K562 (cell line): ENCODE results near the gene SVIL. TPM values are rescaled to one million over a fixed set of nuclear protein-coding genes. Genes with fewer than 3 reads are reported as not detected.

Experiments
- ATAC-seq: fragments of 200-7000 bp; cut with Tn5 transposase; 3 replicates; pipeline ENCODE4 v1.9.1; 2020; ENCODE audit warnings: moderate library complexity
- BruUV-seq: library from RNA; stranded (reverse); fragments of 400-500 nt; replicated peaks from 2 replicates; lab custom pipeline; 2021; lab: Mats Ljungman, UMichigan
- CTCF ChIA-PET: fragments of 300-600 bp; formaldehyde crosslinking; extraction: SDS; loops from one replicate; lab custom pipeline; 2021; ENCODE audit warnings: low intra/inter-chr PET ratio; lab: Yijun Ruan, JAX
- POLR2A ChIA-PET: fragments of 300-600, 350-650 bp; sonication (Branson Sonifier 250); formaldehyde crosslinking; extraction: SDS; loops from one replicate; lab custom pipeline; 2021; ENCODE audit warnings: antibody characterized with exemption, inconsistent platforms; lab: Yijun Ruan, JAX
- DNase-seq, 4 experiments: peaks; one replicate each; pipeline versions ENCODE4 v3.0.0 to v3.0.0-alpha.2; 2011 to 2018; ENCODE audit warnings: low spot score in 3 of 4, mixed read lengths in 3 of 4; ENCODE audit errors: extremely low read depth in 1 of 4
- FAIRE-seq: peaks from 2 replicates; lab custom pipeline; 2011; peaks lifted over from hg19 to GRCh38; lab: Jason Lieb, UNC
- H2AFZ ChIP-seq: 2 replicates; pipeline ENCODE4 v1.6.0; 2011; ENCODE audit warnings: low read depth, low read length, control low read depth, inconsistent platforms
- H3K27ac ChIP-seq: fragments of 200-600 bp; 3 replicates; pipeline ENCODE4 v1.8.0; 2011; ENCODE audit warnings: low read depth, mild to moderate bottlenecking, control low read depth, inconsistent platforms, low read length, moderate library complexity, mixed read lengths; ENCODE audit errors: extremely low read depth
- H3K27me3 ChIP-seq, 2 experiments: fragments of 300-600 bp in 1 of 2; 2 replicates in 1 of 2; 3 replicates in 1 of 2; pipeline versions ENCODE4 v1.6.0 to v1.8.0; 2011; ENCODE audit warnings: inconsistent platforms in 2 of 2, low read length in 2 of 2, mild to moderate bottlenecking in 1 of 2, mixed read lengths in 1 of 2, moderate library complexity in 1 of 2; ENCODE audit not compliant: control insufficient read depth in 2 of 2, insufficient read depth in 2 of 2
- H3K36me3 ChIP-seq: fragments of 300-600 bp; 3 replicates; pipeline ENCODE4 v1.8.0; 2011; ENCODE audit warnings: mild to moderate bottlenecking, low read length, inconsistent platforms; ENCODE audit not compliant: control insufficient read depth, insufficient read depth
- H3K4me1 ChIP-seq, 2 experiments: fragments of 200-600 bp in 1 of 2; replicated peaks in 1 of 2; 2 replicates in 1 of 2; 3 replicates in 1 of 2; pipeline versions ENCODE4 v1.5.1 to v1.8.0; 2011; ENCODE audit warnings: inconsistent platforms in 2 of 2, low read length in 2 of 2, mild to moderate bottlenecking in 1 of 2, mixed read lengths in 1 of 2, moderate library complexity in 1 of 2; ENCODE audit not compliant: control insufficient read depth in 2 of 2, insufficient read depth in 2 of 2
- H3K4me2 ChIP-seq: 2 replicates; pipeline ENCODE4 v1.6.1; 2011; ENCODE audit warnings: low read length, control low read depth, inconsistent platforms, mixed read lengths; ENCODE audit not compliant: insufficient read depth
- H3K4me3 ChIP-seq: fragments of 200-600 bp; sonication (generic), shearing (Covaris generic); 2 replicates; pipeline ENCODE4 v1.5.1; 2016; ENCODE audit warnings: control low read depth, inconsistent platforms
- H3K79me2 ChIP-seq: fragments of 200-600 bp; 3 replicates; pipeline ENCODE4 v1.8.0; 2011; ENCODE audit warnings: low read length, inconsistent platforms; ENCODE audit not compliant: control insufficient read depth, insufficient read depth
- H3K9ac ChIP-seq, 2 experiments: 2 replicates each; pipeline versions ENCODE4 v1.6.0 to v1.6.1; 2011; ENCODE audit warnings: low read depth in 2 of 2, low read length in 2 of 2, control low read depth in 1 of 2, inconsistent platforms in 1 of 2, mild to moderate bottlenecking in 1 of 2, mixed read lengths in 1 of 2; ENCODE audit not compliant: insufficient read depth in 1 of 2
- H3K9me1 ChIP-seq: one replicate; pipeline ENCODE4 v1.6.0; 2011; ENCODE audit warnings: inconsistent platforms, mild to moderate bottlenecking, low read length, moderate library complexity; ENCODE audit not compliant: control insufficient read depth, insufficient read depth
- H3K9me3 ChIP-seq: replicated peaks from 2 replicates; pipeline ENCODE4 v1.5.1; 2011; ENCODE audit warnings: low read depth, low read length, inconsistent platforms; ENCODE audit not compliant: control insufficient read depth, insufficient read depth
- H4K20me1 ChIP-seq: replicated peaks from 2 replicates; pipeline ENCODE4 v1.6.1; 2011; ENCODE audit warnings: low read length, inconsistent platforms, mixed read lengths; ENCODE audit not compliant: control insufficient read depth, insufficient read depth
- PURB ChIP-seq: sonication (generic); formaldehyde crosslinking; IDR thresholded peaks from 2 replicates; pipeline ENCODE4 v1.9.0; 2021; ENCODE audit warnings: low read depth, mild to moderate bottlenecking, missing genetic modification reagents
- STAT5A ChIP-seq: IDR thresholded peaks from 2 replicates; pipeline ENCODE4 v1.6.1; 2012; ENCODE audit warnings: low read length, inconsistent platforms, borderline replicate concordance
- TCFL5 ChIP-seq: fragments of 250-450 bp; sonication (Bioruptor Pico); conservative IDR thresholded peaks from 2 replicates; pipeline ENCODE4 v1.6.1; 2021; ENCODE audit warnings: mild to moderate bottlenecking, moderate library complexity, matching md5 sums
- TEAD1 ChIP-seq, 2 experiments: fragments of 450-650 bp in 1 of 2; sonication (generic) in 1 of 2; formaldehyde crosslinking; IDR thresholded peaks; 2 replicates each; pipeline versions ENCODE4 v1.4.0 to v1.8.0; 2020 to 2022; ENCODE audit warnings: mild to moderate bottlenecking in 2 of 2, missing genetic modification reagents in 1 of 2
- ZFX ChIP-seq: sonication (generic); formaldehyde crosslinking; IDR thresholded peaks from 2 replicates; pipeline ENCODE4 v1.8.0; 2022; ENCODE audit warnings: mild to moderate bottlenecking, missing genetic modification reagents, moderate library complexity
- WGBS: fragments of 100-300 bp; shearing (Covaris generic); methylation state at CpG from one replicate; pipeline ENCODE4 v1.1.6; 2016; ENCODE audit warnings: low coverage, mixed read lengths; ENCODE audit not compliant: insufficient coverage; ENCODE audit errors: missing lambda C conversion rate; 5-methylcytosine and 5-hydroxymethylcytosine counted together
- in situ Hi-C: fragments of 300-500 bp; cut with MboI; formaldehyde crosslinking; loops from 4 replicates; pipeline ENCODE4 v1.15.0; 2018; ENCODE audit warnings: inconsistent platforms, mixed read lengths
- intact Hi-C: fragments of 100-400 bp; cut with micrococcal nuclease; formaldehyde crosslinking; loops from 2 replicates; pipeline ENCODE4 v1.14.2; 2022
- microRNA counts: library from miRNA; unstranded; fragments of <30 nt; microRNA quantifications from one replicate; lab custom pipeline; 2016
- microRNA-seq: library from miRNA; unstranded; fragments of <30 nt; microRNA quantifications from one replicate; pipeline ENCODE4, GENCODE V29; 2018; ENCODE audit warnings: borderline microRNAs expressed
- polyA plus RNA-seq, 8 experiments: library from polyadenylated mRNA; depleted of rRNA in 4 of 8; stranded (reverse) in 5 of 8; unstranded in 3 of 8; fragments of >200 nt; fragmentation: Nextera tagmentation in 2 of 8; fragmentation: Illumina TruSeq in 1 of 8; extraction: Ambion mirVana in 2 of 8; extraction: Trizol in 1 of 8; gene quantifications; 2 replicates each; pipeline versions ENCODE4 v1.2.1 to v1.2.3, GENCODE V29; 2011 to 2014; ENCODE audit warnings: inconsistent platforms in 1 of 8, missing spikeins in 1 of 8
- small RNA-seq: library from RNA; depleted of rRNA; stranded (forward); fragments of <200 nt; gene quantifications from one replicate; pipeline ENCODE3, GENCODE V24; 2014
- total RNA-seq, 7 experiments: library from RNA; depleted of rRNA in 6 of 7; stranded (reverse); fragments of >200 nt in 6 of 7; fragmentation: Illumina TruSeq in 2 of 7; extraction: Trizol in 2 of 7; gene quantifications; 2 replicates each; pipeline versions ENCODE4 v1.2.1 to v1.2.3, GENCODE V29; 2011 to 2021; ENCODE audit warnings: low replicate concordance in 1 of 7
- TF ChIP-seq, protein P1 (sequence below), 2 experiments: IDR thresholded peaks; 2 replicates each; pipeline ENCODE4 v1.6.1; 2011; ENCODE audit warnings: borderline replicate concordance in 1 of 2, control low read depth in 1 of 2, low read depth in 1 of 2, low read length in 1 of 2, mild to moderate bottlenecking in 1 of 2, mixed read lengths in 1 of 2, moderate library complexity in 1 of 2; ENCODE audit not compliant: insufficient read depth in 1 of 2, insufficient read length in 1 of 2, poor library complexity in 1 of 2, severe bottlenecking in 1 of 2; ENCODE audit errors: extremely low read depth in 1 of 2

SVIL gene
- total and polyA plus RNA-seq, 9 of the 15 experiments (the other 6 are each of a cell fraction or from before 2014, with no cell fraction given), result under 0.01 to 0.18 (median 0.05) TPM; not detected in 3

DNA sequence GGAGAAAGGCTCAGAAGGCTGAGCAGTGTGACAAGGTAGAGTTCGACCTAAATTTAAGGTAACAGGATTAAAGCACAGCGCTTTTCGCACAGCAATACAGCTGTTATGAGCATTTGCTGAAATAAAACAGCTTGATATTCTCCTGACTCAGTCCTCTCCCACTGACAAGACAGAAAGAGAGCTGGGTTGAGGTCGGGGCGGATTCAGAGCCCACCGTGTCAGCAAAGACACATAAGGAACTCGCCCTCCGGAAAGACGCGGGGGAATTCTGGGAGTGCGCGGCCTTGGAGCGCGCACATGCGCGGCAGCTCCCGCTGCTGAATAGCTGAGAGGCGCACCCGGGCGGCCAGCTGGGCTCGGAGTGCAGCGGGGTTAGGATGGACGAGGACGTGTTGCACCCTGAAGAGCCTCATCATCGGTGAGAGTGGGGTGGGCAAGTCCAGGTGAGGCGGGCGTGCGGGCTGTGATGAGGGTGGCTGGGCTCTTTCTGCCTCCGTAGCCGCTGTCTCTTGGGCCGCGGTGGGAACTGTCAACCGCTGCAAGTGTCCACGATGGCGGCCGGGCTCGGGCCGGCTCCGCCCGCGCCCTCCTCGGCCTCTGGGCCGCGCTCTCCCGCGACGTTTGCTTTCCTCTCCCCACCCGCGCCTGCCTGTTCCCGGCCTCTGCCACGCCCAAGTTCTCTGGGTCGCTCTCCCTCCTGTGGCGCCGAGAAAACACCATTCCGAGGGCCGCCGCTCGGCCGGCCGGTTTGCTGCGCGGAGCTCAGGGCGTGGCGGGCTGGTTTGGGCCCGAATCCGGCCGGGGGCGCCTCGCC lies 225.3 kb downstream of the SVIL start (continued):
- TF ChIP-seq, protein P1, sequence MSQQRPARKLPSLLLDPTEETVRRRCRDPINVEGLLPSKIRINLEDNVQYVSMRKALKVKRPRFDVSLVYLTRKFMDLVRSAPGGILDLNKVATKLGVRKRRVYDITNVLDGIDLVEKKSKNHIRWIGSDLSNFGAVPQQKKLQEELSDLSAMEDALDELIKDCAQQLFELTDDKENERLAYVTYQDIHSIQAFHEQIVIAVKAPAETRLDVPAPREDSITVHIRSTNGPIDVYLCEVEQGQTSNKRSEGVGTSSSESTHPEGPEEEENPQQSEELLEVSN (IDR thresholded peaks at IDR 0.05; ENCODE audit: borderline replicate concordance in 1 of 2, extremely low read depth in 1 of 2, insufficient read depth in 1 of 2, insufficient read length in 1 of 2, low read depth in 1 of 2, low read length in 1 of 2, poor library complexity in 1 of 2, severe bottlenecking in 1 of 2), result peak; percentile 85 to 94
- TF ChIP-seq TEAD1 (CRISPR knock-in tag; IDR thresholded peaks at IDR 0.05), result peak in 1 of 2 experiments; percentile 60; a peak in 1 of 4 replicates

DNA sequence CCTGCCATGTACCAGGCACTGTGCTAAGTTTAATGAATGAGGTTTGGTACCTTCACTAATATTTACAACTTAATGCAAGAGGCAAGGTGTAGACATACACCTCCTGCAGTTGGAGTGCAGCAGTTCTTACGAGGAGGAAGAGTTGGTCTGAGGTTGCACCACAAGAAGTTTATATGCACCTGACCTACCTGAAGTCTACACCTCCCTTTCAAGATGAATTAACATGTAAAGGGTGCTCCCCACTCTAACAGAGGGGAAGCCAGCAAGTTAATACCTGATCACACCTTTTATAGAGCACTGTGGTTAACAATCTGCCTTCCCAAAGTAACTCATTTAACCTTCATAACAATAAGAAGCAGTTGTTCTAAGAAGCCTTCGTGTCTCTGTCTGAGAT lies 225.9 kb downstream of the SVIL start:
- H3K4me2 ChIP-seq, result peak overlapping the region; percentile 91

More for the DNA sequence above, 225.9 kb downstream of the SVIL start:
- BruUV-seq, result TSS peak; percentile 84
- in situ Hi-C loops (no loop called here), intact Hi-C loops (no loop called here)
- Histone ChIP-seq H3K27me3 (no peaks in the 10 kb centered on the region), H3K27ac (peak overlapping the region; percentile 78), H3K4me1 (peaks cover 15 to 18% of the 10 kb centered on the region in 2 experiments; a peak in 4 of 5 replicates), H3K9me1 (no peaks in the 10 kb centered on the region), H3K9me3 (no peaks in the 10 kb centered on the region; the same call in 1 of the 2 replicates), H4K20me1 (no peaks in the 10 kb centered on the region), H3K79me2 (peaks cover 41% of the 10 kb centered on the region), H3K36me3 (no peaks in the 10 kb centered on the region), H3K4me3 (peak overlapping the region; percentile 74), H2AFZ (peak overlapping the region; percentile 99), H3K9ac (peak overlapping the region in 1 of 2 experiments; percentile 76; a peak in 2 of 4 replicates)
- ATAC-seq (no peak), DNase-seq (peak in 1 of 4 experiments; percentile 14), FAIRE-seq (no peak)
- ChIA-PET CTCF (no interaction called here), POLR2A (no interaction called here)
- TF ChIP-seq ZFX (CRISPR knock-in tag) (no peak), STAT5A (no peak), TCFL5 (CRISPR knock-in tag) (0 out of 2 replicates have a peak, but pooled peaks have one; percentile 34), PURB (CRISPR knock-in tag) (no peak)
- 43% methylated on average over 2 of the region's 2 CpGs for WGBS

MicroRNAs within 50 kb of the gene (microRNA counts, 767-probe panel; counts per million panel counts)
- 1,139 counts per million, percentile 25 among the panel's probes with 10 or more counts for microRNA hsa-miR-604 (lab: Ali Mortazavi, UCI)
- not detected for microRNA hsa-miR-938 (lab: Ali Mortazavi, UCI)

Small RNA genes within 50 kb of the gene (microRNA-seq; reads per million reads assigned to microRNA genes)
- gene MIR604 (not detected), gene MIR938 (not detected)

Small RNA genes within 50 kb of the gene (small RNA-seq; reads per million reads assigned to genes)
- gene MIR604, result not detected
- not detected for gene MIR938
- not detected for gene RF00105
